ENCODE results near the gene SMG1. TPM values are rescaled to one million over a fixed set of nuclear protein-coding genes. Genes with fewer than 3 reads are reported as not detected.

Gene SMG1
- polyA plus RNA-seq, 1 experiment, result 20.5 TPM

DNA sequence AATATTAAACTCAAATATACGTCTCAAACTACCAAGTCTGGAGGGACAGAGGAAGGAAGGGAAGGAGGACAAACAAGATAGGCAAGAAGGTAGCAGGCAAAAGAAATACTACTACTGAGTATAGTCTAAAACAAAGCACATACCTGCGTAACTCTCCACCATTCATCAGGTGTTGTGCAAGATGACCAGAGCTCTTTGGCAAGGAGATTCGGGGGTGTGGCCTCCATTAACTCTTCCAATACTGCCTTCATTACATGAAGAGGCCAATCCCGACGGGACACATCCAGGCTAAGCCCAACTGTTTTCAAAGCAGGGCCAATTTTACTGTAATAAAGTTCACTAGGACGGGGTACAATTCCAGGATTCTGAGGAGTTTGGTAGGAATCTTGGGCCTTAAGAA, 86.7 kb downstream of the SMG1 start:
- Histone ChIP-seq H3K27me3 (ENCODE audit: control insufficient read depth, insufficient read depth, low read length) (no peaks in the 10 kb centered on the region), H3K4me3 (ENCODE audit: low read depth, low read length) (no peak overlapping the region), H3K36me3 (ENCODE audit: control insufficient read depth, insufficient read depth, low read length) (peaks cover 25% of the 10 kb centered on the region)
- DNase-seq (ENCODE audit: low read depth), result no peak
- TF ChIP-seq, protein P1, sequence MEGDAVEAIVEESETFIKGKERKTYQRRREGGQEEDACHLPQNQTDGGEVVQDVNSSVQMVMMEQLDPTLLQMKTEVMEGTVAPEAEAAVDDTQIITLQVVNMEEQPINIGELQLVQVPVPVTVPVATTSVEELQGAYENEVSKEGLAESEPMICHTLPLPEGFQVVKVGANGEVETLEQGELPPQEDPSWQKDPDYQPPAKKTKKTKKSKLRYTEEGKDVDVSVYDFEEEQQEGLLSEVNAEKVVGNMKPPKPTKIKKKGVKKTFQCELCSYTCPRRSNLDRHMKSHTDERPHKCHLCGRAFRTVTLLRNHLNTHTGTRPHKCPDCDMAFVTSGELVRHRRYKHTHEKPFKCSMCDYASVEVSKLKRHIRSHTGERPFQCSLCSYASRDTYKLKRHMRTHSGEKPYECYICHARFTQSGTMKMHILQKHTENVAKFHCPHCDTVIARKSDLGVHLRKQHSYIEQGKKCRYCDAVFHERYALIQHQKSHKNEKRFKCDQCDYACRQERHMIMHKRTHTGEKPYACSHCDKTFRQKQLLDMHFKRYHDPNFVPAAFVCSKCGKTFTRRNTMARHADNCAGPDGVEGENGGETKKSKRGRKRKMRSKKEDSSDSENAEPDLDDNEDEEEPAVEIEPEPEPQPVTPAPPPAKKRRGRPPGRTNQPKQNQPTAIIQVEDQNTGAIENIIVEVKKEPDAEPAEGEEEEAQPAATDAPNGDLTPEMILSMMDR (IDR thresholded peaks at IDR 0.05; ENCODE audit: insufficient read depth, low read depth, low read length), result no peak
- CTCF ChIA-PET, result no interaction called here
- POLR2A ChIA-PET, result no interaction called here

DNA sequence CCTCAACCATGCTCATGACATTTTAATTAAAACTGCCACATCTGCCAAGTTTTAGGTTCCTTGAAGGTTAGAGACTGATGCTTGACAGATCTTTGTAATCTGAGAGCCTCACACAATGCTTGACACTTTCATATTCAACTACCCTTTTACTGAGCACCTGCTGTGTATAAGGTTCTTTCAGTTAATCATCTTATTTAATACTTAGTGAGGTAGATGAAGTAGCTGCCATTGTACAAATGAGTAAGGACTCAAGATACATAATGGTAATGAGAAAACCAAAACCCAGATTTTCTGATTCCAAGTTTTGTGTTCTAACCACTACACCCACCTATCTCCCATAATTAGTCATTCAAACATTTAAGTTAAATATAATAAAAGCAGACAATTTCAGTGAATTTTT, 89.5 kb downstream of the SMG1 start:
- DNase-seq (ENCODE audit: low read depth), result no peak
- ChIA-PET POLR2A (no interaction called here), CTCF (interaction anchor here (0.9 to 1.9 kb wide), 2 partner anchors 10 to 35 kb away, joined by 3 to 5 read pairs; partner anchors contain the start of gene ARL6IP1)
- Histone ChIP-seq H3K27me3 (ENCODE audit: control insufficient read depth, insufficient read depth, low read length) (no peaks in the 10 kb centered on the region), H3K4me3 (ENCODE audit: low read depth, low read length) (no peak overlapping the region), H3K36me3 (ENCODE audit: control insufficient read depth, insufficient read depth, low read length) (peaks cover 29% of the 10 kb centered on the region)
- TF ChIP-seq, protein P1 (IDR thresholded peaks at IDR 0.05; ENCODE audit: insufficient read depth, low read depth, low read length), result no peak

DNA sequence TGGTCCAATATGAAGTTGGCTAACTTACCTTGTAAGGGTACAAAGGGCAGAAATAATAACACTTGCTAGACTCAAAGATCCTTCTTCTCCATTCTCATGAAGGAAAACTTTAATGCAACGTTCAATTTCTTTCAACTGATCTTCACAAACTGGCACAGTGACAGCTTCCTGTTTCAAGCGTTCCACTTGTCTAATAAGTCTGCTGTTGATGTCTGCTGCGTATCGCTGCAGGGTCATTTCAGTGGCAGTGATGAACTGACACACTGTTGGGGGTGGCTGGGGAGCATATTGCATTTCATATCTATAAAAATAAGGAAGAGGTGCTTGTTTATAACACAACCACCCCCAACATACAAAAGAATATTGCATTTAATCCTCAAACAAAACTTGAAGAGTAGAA, 91.3 kb downstream of the SMG1 start:
- ChIA-PET POLR2A (no interaction called here), CTCF (interaction anchor here (0.7 to 1.7 kb wide), 2 partner anchors 8 to 19 kb away, joined by 3 to 5 read pairs; no protein-coding TSS in a partner anchor)
- Histone ChIP-seq H3K4me3 (ENCODE audit: low read depth, low read length) (no peak overlapping the region), H3K36me3 (ENCODE audit: control insufficient read depth, insufficient read depth, low read length) (peaks cover 28% of the 10 kb centered on the region), H3K27me3 (ENCODE audit: control insufficient read depth, insufficient read depth, low read length) (no peaks in the 10 kb centered on the region)
- TF ChIP-seq, protein P1 (IDR thresholded peaks at IDR 0.05; ENCODE audit: insufficient read depth, low read depth, low read length), result no peak
- no peak for DNase-seq (ENCODE audit: low read depth)

DNA sequence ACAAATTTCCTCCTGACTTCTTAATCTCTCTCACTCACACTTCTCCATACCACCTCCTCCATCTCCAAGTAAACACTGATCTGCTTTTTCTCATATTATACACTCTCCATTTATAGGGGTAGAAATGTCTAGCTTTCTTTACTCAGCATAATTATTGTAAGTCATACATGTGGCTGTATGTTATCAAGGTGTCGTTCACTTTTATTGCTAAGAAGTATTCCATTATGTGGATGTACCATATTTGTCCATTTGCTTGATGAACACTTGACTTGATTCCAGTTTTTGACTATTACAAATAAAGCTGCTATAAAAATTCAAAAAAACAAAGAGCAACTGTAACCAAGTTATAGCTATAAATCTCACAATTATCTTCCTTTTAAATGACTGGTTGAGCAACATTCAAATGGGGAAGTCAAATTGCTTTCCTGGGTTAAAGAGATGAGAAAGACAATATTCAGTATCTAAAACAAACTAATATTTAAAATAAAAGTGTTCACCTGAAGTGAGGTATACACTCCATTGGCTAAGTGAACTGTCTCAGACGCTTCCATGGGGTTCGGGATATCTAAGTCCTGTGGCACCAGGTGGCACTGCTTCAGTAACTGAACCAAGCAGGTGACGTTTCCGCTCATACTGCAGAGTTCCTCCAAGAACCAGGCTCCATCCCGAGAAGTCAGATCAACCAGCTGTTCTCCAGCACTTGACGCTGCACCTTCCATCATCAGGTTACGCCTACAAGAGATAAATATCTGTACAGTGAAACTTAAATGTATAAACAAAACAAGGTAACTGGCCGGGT, 92.3 kb downstream of the SMG1 start:
- POLR2A ChIA-PET, result no interaction called here
- CTCF ChIA-PET, result interaction anchor here (1.7 kb wide), 1 partner anchor 18 kb away, joined by 5 read pairs; no protein-coding TSS in a partner anchor

DNA sequence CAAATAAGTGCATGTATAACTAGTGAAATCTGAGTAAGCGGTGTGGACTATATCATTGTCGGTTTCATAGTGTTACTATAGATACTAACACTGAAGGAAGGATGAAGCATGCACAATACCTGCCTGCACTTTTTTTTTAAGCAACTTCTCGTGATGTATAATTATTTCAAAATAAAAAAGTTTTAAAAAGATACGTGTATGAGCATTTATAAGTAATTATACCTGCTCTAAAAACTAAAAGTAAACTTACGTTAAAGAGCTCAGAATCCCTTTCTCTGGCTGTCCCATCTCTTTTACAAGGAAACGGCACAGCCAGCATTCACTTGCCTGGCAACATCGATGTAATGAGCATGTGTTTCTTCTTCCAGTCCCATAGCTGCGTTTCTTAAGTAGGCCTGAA, 93.6 kb downstream of the SMG1 start:
- DNase-seq (ENCODE audit: low read depth), result no peak

More for the DNA sequence above, 92.3 kb downstream of the SMG1 start:
- peaks cover 28% of the 10 kb centered on the region for H3K36me3 ChIP-seq (ENCODE audit: control insufficient read depth, insufficient read depth, low read length)
- no peak for DNase-seq (ENCODE audit: low read depth)
- TF ChIP-seq, protein P1 (IDR thresholded peaks at IDR 0.05; ENCODE audit: insufficient read depth, low read depth, low read length), result no peak
- H3K4me3 ChIP-seq (ENCODE audit: low read depth, low read length), result no peak overlapping the region
- no peaks in the 10 kb centered on the region for H3K27me3 ChIP-seq (ENCODE audit: control insufficient read depth, insufficient read depth, low read length)

More for the DNA sequence above, 93.6 kb downstream of the SMG1 start:
- Histone ChIP-seq H3K4me3 (ENCODE audit: low read depth, low read length) (no peak overlapping the region), H3K27me3 (ENCODE audit: control insufficient read depth, insufficient read depth, low read length) (no peaks in the 10 kb centered on the region), H3K36me3 (ENCODE audit: control insufficient read depth, insufficient read depth, low read length) (peaks cover 26% of the 10 kb centered on the region)
- ChIA-PET CTCF (no interaction called here), POLR2A (no interaction called here)
- TF ChIP-seq, protein P1 (IDR thresholded peaks at IDR 0.05; ENCODE audit: insufficient read depth, low read depth, low read length), result no peak
